Measurements from ENCODE around the gene GPHN.

Gene GPHN

GRCh38 chr14:66758031-66758613 is 250.2 kb downstream of the GPHN start:
- no CpG with 5 or more reads among the region's 6 CpGs for WGBS (ENCODE audit: extremely low coverage, insufficient coverage, insufficient read length)
- Histone ChIP-seq H3K27ac (ENCODE audit: low read depth, low read length) (no peak overlapping the region), H3K79me1 (ENCODE audit: low read length) (no peaks in the 10 kb centered on the region), H3K23ac (ENCODE audit: low read length) (no peak overlapping the region), H3K4me3 (ENCODE audit: low read depth, low read length) (no peak overlapping the region), H4K12ac (ENCODE audit: low read depth, low read length) (no peak overlapping the region), H3K4me2 (ENCODE audit: low read length) (no peak overlapping the region), H3K27me3 (ENCODE audit: insufficient read depth, low read length) (no peaks in the 10 kb centered on the region), H3K9ac (ENCODE audit: low read length) (no peak overlapping the region), H2AFZ (ENCODE audit: insufficient read depth, low read length, poor library complexity) (no peak overlapping the region), H2BK120ac (ENCODE audit: insufficient read depth, low read length, poor library complexity) (no peak overlapping the region), H3K4me1 (ENCODE audit: control insufficient read depth in 1 of 2, insufficient read depth in 2 of 2, low read length in 2 of 2) (no peaks in the 10 kb centered on the region), H3K36me3 (ENCODE audit: control insufficient read depth in 1 of 2, insufficient read depth in 2 of 2, low read length in 2 of 2) (no peaks in the 10 kb centered on the region), H3K79me2 (ENCODE audit: control insufficient read depth, insufficient read depth, low read length, poor library complexity) (no peaks in the 10 kb centered on the region), H4K8ac (ENCODE audit: low read depth, low read length) (no peak overlapping the region), H2AK5ac (ENCODE audit: low read length) (no peak overlapping the region), H3K9me3 (ENCODE audit: insufficient read depth, low read depth, low read length) (no peaks in the 10 kb centered on the region), H2BK5ac (ENCODE audit: low read depth, low read length, poor library complexity) (no peak overlapping the region), H2BK12ac (ENCODE audit: low read length) (no peak overlapping the region), H3K14ac (ENCODE audit: low read length) (no peak overlapping the region), H3K18ac (ENCODE audit: low read length) (no peak overlapping the region), H4K91ac (ENCODE audit: low read depth, low read length) (no peak overlapping the region), H3K4ac (ENCODE audit: low read depth, low read length) (no peak overlapping the region)
- DNase-seq = no peak

GRCh38 chr14:66772146-66772545 is 264.2 kb downstream of the GPHN start:
- Histone ChIP-seq H3K4ac (ENCODE audit: low read depth, low read length) (no peak overlapping the region), H4K12ac (ENCODE audit: low read depth, low read length) (no peak overlapping the region), H3K23ac (ENCODE audit: low read length) (no peak overlapping the region), H3K9ac (ENCODE audit: low read length) (no peak overlapping the region), H3K4me3 (ENCODE audit: low read depth, low read length) (no peak overlapping the region), H2AFZ (ENCODE audit: insufficient read depth, low read length, poor library complexity) (no peak overlapping the region), H2BK12ac (ENCODE audit: low read length) (no peak overlapping the region), H2BK120ac (ENCODE audit: insufficient read depth, low read length, poor library complexity) (no peak overlapping the region), H3K79me2 (ENCODE audit: control insufficient read depth, insufficient read depth, low read length, poor library complexity) (no peaks in the 10 kb centered on the region), H3K27me3 (ENCODE audit: insufficient read depth, low read length) (no peaks in the 10 kb centered on the region), H2BK5ac (ENCODE audit: low read depth, low read length, poor library complexity) (no peak overlapping the region), H4K8ac (ENCODE audit: low read depth, low read length) (no peak overlapping the region), H2AK5ac (ENCODE audit: low read length) (no peak overlapping the region), H3K27ac (ENCODE audit: low read depth, low read length) (no peak overlapping the region), H3K36me3 (ENCODE audit: control insufficient read depth in 1 of 2, insufficient read depth in 2 of 2, low read length in 2 of 2) (no peaks in the 10 kb centered on the region), H4K91ac (ENCODE audit: low read depth, low read length) (no peak overlapping the region), H3K9me3 (ENCODE audit: insufficient read depth, low read depth, low read length) (no peaks in the 10 kb centered on the region), H3K18ac (ENCODE audit: low read length) (no peak overlapping the region), H3K4me2 (ENCODE audit: low read length) (no peak overlapping the region), H3K4me1 (ENCODE audit: control insufficient read depth in 1 of 2, insufficient read depth in 2 of 2, low read length in 2 of 2) (no peaks in the 10 kb centered on the region), H3K14ac (ENCODE audit: low read length) (no peak overlapping the region), H3K79me1 (ENCODE audit: low read length) (no peaks in the 10 kb centered on the region)
- WGBS (ENCODE audit: extremely low coverage, insufficient coverage, insufficient read length) = no CpG with 5 or more reads among the region's 2 CpGs
- no peak for DNase-seq

- H3K23ac ChIP-seq (ENCODE audit: low read length) = no peak overlapping the region
- H3K4me1 ChIP-seq (ENCODE audit: control insufficient read depth in 1 of 2, insufficient read depth in 2 of 2, low read length in 2 of 2) = no peaks in the 10 kb centered on the region
- H3K36me3 ChIP-seq (ENCODE audit: control insufficient read depth in 1 of 2, insufficient read depth in 2 of 2, low read length in 2 of 2) = no peaks in the 10 kb centered on the region
- H2AFZ ChIP-seq (ENCODE audit: insufficient read depth, low read length, poor library complexity) = no peak overlapping the region
- H4K91ac ChIP-seq (ENCODE audit: low read depth, low read length) = no peak overlapping the region
- H2AK5ac ChIP-seq (ENCODE audit: low read length) = no peak overlapping the region
- no peak for DNase-seq
- no peaks in the 10 kb centered on the region for H3K9me3 ChIP-seq (ENCODE audit: insufficient read depth, low read depth, low read length)
- H3K4me3 ChIP-seq (ENCODE audit: low read depth, low read length) = no peak overlapping the region
- H3K79me1 ChIP-seq (ENCODE audit: low read length) = no peaks in the 10 kb centered on the region
- no peak overlapping the region for H3K27ac ChIP-seq (ENCODE audit: low read depth, low read length)
- no CpG with 5 or more reads among the region's 1 CpG for WGBS (ENCODE audit: extremely low coverage, insufficient coverage, insufficient read length)
- no peak overlapping the region for H4K8ac ChIP-seq (ENCODE audit: low read depth, low read length)
- H4K12ac ChIP-seq (ENCODE audit: low read depth, low read length) = no peak overlapping the region
- no peaks in the 10 kb centered on the region for H3K27me3 ChIP-seq (ENCODE audit: insufficient read depth, low read length)
- H2BK12ac ChIP-seq (ENCODE audit: low read length) = no peak overlapping the region
- H2BK120ac ChIP-seq (ENCODE audit: insufficient read depth, low read length, poor library complexity) = no peak overlapping the region
- H3K4me2 ChIP-seq (ENCODE audit: low read length) = no peak overlapping the region
- H3K18ac ChIP-seq (ENCODE audit: low read length) = no peak overlapping the region
- H2BK5ac ChIP-seq (ENCODE audit: low read depth, low read length, poor library complexity) = no peak overlapping the region
- no peak overlapping the region for H3K14ac ChIP-seq (ENCODE audit: low read length)
- H3K4ac ChIP-seq (ENCODE audit: low read depth, low read length) = no peak overlapping the region
- no peaks in the 10 kb centered on the region for H3K79me2 ChIP-seq (ENCODE audit: control insufficient read depth, insufficient read depth, low read length, poor library complexity)
- H3K9ac ChIP-seq (ENCODE audit: low read length) = no peak overlapping the region
Measured at GRCh38 chr14:66782853-66783252, 274.9 kb downstream of the GPHN start.

- H3K4me3 ChIP-seq (ENCODE audit: low read depth, low read length) = no peak overlapping the region
- H2BK5ac ChIP-seq (ENCODE audit: low read depth, low read length, poor library complexity) = no peak overlapping the region
- H3K79me2 ChIP-seq (ENCODE audit: control insufficient read depth, insufficient read depth, low read length, poor library complexity) = no peaks in the 10 kb centered on the region
- H3K4me1 ChIP-seq (ENCODE audit: control insufficient read depth in 1 of 2, insufficient read depth in 2 of 2, low read length in 2 of 2) = no peaks in the 10 kb centered on the region
- no CpG with 5 or more reads among the region's 1 CpG for WGBS (ENCODE audit: extremely low coverage, insufficient coverage, insufficient read length)
- no peak overlapping the region for H3K18ac ChIP-seq (ENCODE audit: low read length)
- H3K36me3 ChIP-seq (ENCODE audit: control insufficient read depth in 1 of 2, insufficient read depth in 2 of 2, low read length in 2 of 2) = no peaks in the 10 kb centered on the region
- H3K27ac ChIP-seq (ENCODE audit: low read depth, low read length) = no peak overlapping the region
- H2AK5ac ChIP-seq (ENCODE audit: low read length) = no peak overlapping the region
- H3K79me1 ChIP-seq (ENCODE audit: low read length) = no peaks in the 10 kb centered on the region
- H2AFZ ChIP-seq (ENCODE audit: insufficient read depth, low read length, poor library complexity) = no peak overlapping the region
- H4K8ac ChIP-seq (ENCODE audit: low read depth, low read length) = no peak overlapping the region
- no peak overlapping the region for H3K4me2 ChIP-seq (ENCODE audit: low read length)
- no peak overlapping the region for H3K9ac ChIP-seq (ENCODE audit: low read length)
- H2BK12ac ChIP-seq (ENCODE audit: low read length) = no peak overlapping the region
- H4K12ac ChIP-seq (ENCODE audit: low read depth, low read length) = no peak overlapping the region
- no peaks in the 10 kb centered on the region for H3K27me3 ChIP-seq (ENCODE audit: insufficient read depth, low read length)
- no peak overlapping the region for H4K91ac ChIP-seq (ENCODE audit: low read depth, low read length)
- no peak overlapping the region for H3K23ac ChIP-seq (ENCODE audit: low read length)
- no peak overlapping the region for H3K14ac ChIP-seq (ENCODE audit: low read length)
- no peak for DNase-seq
- H2BK120ac ChIP-seq (ENCODE audit: insufficient read depth, low read length, poor library complexity) = no peak overlapping the region
- no peak overlapping the region for H3K4ac ChIP-seq (ENCODE audit: low read depth, low read length)
- no peaks in the 10 kb centered on the region for H3K9me3 ChIP-seq (ENCODE audit: insufficient read depth, low read depth, low read length)
Measured at GRCh38 chr14:66790101-66790500, 282.2 kb downstream of the GPHN start.

Measured in trophoblast cell (in vitro differentiated cells and primary cell).